ENCODE measurements around the gene RANBP17. TPM values are rescaled to one million over a fixed set of nuclear protein-coding genes. Genes with fewer than 3 reads are reported as not detected.

The RANBP17 gene
- total RNA-seq, 1 donor from 2014 or later = 15.7 TPM

DNA sequence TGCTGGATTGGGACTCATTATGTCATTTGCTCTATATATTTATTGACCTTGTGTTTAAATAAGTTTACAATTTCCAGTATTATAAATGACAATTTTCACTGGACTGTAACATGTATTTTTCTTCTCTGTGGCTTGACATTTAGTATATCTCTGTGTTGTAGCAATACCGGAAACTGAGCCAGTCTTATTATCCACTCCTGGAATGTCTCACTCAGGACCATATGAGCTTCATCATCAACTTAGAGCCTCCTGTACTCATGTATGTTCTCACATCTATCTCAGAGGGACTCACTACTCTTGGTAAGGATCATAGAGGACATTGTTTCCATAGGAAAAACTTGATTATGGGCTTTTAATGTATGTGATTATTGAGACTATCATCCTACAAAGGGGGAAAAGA, 380.7 kb downstream of the RANBP17 start:
- H3K27ac Mint-ChIP-seq (ENCODE audit: unreplicated experiment) = no peak overlapping the region
- H3K4me1 Mint-ChIP-seq (ENCODE audit: unreplicated experiment) = peaks cover 8% of the 10 kb centered on the region
- TF ChIP-seq, protein P1, sequence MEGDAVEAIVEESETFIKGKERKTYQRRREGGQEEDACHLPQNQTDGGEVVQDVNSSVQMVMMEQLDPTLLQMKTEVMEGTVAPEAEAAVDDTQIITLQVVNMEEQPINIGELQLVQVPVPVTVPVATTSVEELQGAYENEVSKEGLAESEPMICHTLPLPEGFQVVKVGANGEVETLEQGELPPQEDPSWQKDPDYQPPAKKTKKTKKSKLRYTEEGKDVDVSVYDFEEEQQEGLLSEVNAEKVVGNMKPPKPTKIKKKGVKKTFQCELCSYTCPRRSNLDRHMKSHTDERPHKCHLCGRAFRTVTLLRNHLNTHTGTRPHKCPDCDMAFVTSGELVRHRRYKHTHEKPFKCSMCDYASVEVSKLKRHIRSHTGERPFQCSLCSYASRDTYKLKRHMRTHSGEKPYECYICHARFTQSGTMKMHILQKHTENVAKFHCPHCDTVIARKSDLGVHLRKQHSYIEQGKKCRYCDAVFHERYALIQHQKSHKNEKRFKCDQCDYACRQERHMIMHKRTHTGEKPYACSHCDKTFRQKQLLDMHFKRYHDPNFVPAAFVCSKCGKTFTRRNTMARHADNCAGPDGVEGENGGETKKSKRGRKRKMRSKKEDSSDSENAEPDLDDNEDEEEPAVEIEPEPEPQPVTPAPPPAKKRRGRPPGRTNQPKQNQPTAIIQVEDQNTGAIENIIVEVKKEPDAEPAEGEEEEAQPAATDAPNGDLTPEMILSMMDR (IDR thresholded peaks at IDR 0.05) = no peak
- H3K36me3 Mint-ChIP-seq (ENCODE audit: unreplicated experiment) = peaks cover 5% of the 10 kb centered on the region
- no peaks in the 10 kb centered on the region for H3K27me3 Mint-ChIP-seq (ENCODE audit: unreplicated experiment)
- DNase-seq (ENCODE audit: extremely low spot score, unreplicated experiment) = no peak
- H3K9me3 Mint-ChIP-seq (ENCODE audit: unreplicated experiment) = no peaks in the 10 kb centered on the region
- H3K4me3 Mint-ChIP-seq (ENCODE audit: unreplicated experiment) = no peak overlapping the region

DNA sequence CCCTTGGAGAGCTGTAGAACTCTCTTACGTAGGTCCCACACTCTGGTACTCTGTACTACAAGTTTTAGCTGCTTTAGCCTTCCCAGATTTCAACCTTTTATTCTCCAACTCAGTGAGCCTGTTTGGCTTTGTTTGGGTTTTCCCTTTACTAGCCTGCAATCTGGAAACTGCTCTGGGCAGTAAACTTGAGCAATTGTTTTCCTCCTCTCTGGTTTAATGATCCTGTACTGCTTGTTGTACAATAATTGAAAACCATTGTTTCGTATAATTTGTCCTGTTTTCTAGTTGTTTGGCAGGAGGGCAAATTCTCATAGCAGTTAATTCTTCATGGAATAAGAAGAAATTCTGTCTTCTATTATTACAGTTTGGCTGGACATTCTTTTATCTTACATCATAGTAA, 384.4 kb downstream of the RANBP17 start:
- H3K4me1 Mint-ChIP-seq (ENCODE audit: unreplicated experiment) = peaks cover 8% of the 10 kb centered on the region
- H3K4me3 Mint-ChIP-seq (ENCODE audit: unreplicated experiment) = no peak overlapping the region
- peaks cover 32% of the 10 kb centered on the region for H3K36me3 Mint-ChIP-seq (ENCODE audit: unreplicated experiment)
- H3K27ac Mint-ChIP-seq (ENCODE audit: unreplicated experiment) = no peak overlapping the region
- no peak for DNase-seq (ENCODE audit: extremely low spot score, unreplicated experiment)
- TF ChIP-seq, protein P1 (IDR thresholded peaks at IDR 0.05) = no peak
- peaks cover 19% of the 10 kb centered on the region for H3K9me3 Mint-ChIP-seq (ENCODE audit: unreplicated experiment)
- no peaks in the 10 kb centered on the region for H3K27me3 Mint-ChIP-seq (ENCODE audit: unreplicated experiment)

DNA sequence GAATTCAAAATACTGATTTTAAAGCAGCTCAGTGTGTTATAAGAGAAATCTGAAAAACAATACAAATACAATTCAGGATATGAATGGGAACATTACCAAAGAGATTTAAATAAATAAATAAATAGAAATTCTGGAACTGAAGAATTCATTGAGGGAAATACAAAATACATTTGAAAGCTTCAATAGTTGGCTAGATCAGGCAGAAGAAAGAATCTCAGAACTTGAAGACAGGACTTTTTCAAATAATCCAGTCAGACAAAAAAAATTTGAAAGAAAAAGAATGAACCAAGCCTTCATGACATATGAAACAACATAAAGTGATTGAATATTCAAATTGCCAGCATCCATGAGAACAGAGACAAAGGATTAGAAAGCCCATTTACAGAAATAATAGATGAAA, 387.6 kb downstream of the RANBP17 start:
- DNase-seq (ENCODE audit: extremely low spot score, unreplicated experiment) = no peak
- peaks cover 19% of the 10 kb centered on the region for H3K9me3 Mint-ChIP-seq (ENCODE audit: unreplicated experiment)
- H3K4me1 Mint-ChIP-seq (ENCODE audit: unreplicated experiment) = peaks cover 13% of the 10 kb centered on the region
- no peak overlapping the region for H3K27ac Mint-ChIP-seq (ENCODE audit: unreplicated experiment)
- TF ChIP-seq, protein P1 (IDR thresholded peaks at IDR 0.05) = no peak
- peaks cover 34% of the 10 kb centered on the region for H3K36me3 Mint-ChIP-seq (ENCODE audit: unreplicated experiment)
- no peak overlapping the region for H3K4me3 Mint-ChIP-seq (ENCODE audit: unreplicated experiment)
- H3K27me3 Mint-ChIP-seq (ENCODE audit: unreplicated experiment) = no peaks in the 10 kb centered on the region

DNA sequence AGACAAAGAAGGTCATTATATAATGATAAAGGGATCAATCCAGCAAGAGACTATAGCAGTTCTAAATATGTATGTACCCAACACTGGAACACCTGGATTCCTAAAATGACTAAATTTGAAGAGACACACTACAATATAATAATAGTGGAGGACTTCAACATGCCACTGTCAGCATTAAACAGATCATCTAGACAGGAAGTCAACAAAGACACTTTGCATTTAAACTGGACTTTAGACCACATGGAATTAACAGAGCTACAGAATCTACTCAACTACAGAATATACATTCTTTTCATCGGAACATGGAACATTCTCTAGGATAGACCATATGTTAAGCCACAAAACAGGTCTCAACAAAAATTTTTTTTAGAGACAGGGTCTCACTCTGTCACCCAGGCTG, 388.9 kb downstream of the RANBP17 start:
- TF ChIP-seq, protein P1 (IDR thresholded peaks at IDR 0.05) = no peak

DNA sequence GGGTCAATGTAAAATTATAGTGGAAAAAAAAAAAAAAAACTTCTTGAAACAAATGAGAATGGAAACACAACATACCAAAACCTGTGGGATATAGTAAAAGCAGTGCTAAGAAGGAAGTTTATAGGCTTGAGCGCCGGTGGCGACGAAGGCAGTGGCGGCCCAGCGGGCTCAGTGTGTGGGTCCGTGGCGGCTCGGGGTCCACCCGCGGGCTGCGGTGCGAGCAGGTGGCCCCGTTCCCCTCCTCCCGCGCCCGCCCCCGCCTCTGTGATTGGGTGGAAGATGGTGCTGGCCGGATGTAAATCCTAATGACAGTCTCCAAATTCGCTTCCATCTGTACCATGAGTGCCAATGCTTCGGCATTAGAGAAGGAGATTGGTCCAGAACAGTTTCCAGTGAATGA, 389.7 kb downstream of the RANBP17 start:
- peaks cover 32% of the 10 kb centered on the region for H3K36me3 Mint-ChIP-seq (ENCODE audit: unreplicated experiment)
- no peak for DNase-seq (ENCODE audit: extremely low spot score, unreplicated experiment)
- peaks cover 19% of the 10 kb centered on the region for H3K9me3 Mint-ChIP-seq (ENCODE audit: unreplicated experiment)
- no peaks in the 10 kb centered on the region for H3K27me3 Mint-ChIP-seq (ENCODE audit: unreplicated experiment)
- no peak overlapping the region for H3K4me3 Mint-ChIP-seq (ENCODE audit: unreplicated experiment)
- H3K27ac Mint-ChIP-seq (ENCODE audit: unreplicated experiment) = no peak overlapping the region
- H3K4me1 Mint-ChIP-seq (ENCODE audit: unreplicated experiment) = peaks cover 5% of the 10 kb centered on the region
- TF ChIP-seq, protein P1 (IDR thresholded peaks at IDR 0.05) = no peak

More for the DNA sequence above, 388.9 kb downstream of the RANBP17 start:
- Mint-ChIP-seq H3K4me3 (ENCODE audit: unreplicated experiment) (no peak overlapping the region), H3K4me1 (ENCODE audit: unreplicated experiment) (peaks cover 5% of the 10 kb centered on the region), H3K27ac (ENCODE audit: unreplicated experiment) (no peak overlapping the region), H3K27me3 (ENCODE audit: unreplicated experiment) (no peaks in the 10 kb centered on the region), H3K9me3 (ENCODE audit: unreplicated experiment) (peaks cover 19% of the 10 kb centered on the region), H3K36me3 (ENCODE audit: unreplicated experiment) (peaks cover 32% of the 10 kb centered on the region)
- DNase-seq (ENCODE audit: extremely low spot score, unreplicated experiment) = no peak

Data from osteocyte (in vitro differentiated cells).